ENCODE data around the gene LGALS9. TPM values are rescaled to one million over a fixed set of nuclear protein-coding genes. Genes with fewer than 3 reads are reported as not detected.
A peak's percentile ranks its signal among the peaks of the same experiment; 100 is the strongest.

The LGALS9 gene
- total and polyA plus RNA-seq, 2 donors (not counting 1 experiment from before 2014, with no cell fraction given) = 65.9 to 197 TPM

- TF ChIP-seq CTCF (IDR thresholded peaks at IDR 0.05) (no peak), EZH2 (IDR thresholded peaks at IDR 0.05; ENCODE audit: borderline replicate concordance, insufficient read depth, low read depth, low read length, poor library complexity, severe bottlenecking) (no peak)
- Histone ChIP-seq H2AFZ (ENCODE audit: insufficient read depth, low read depth, low read length, poor library complexity, severe bottlenecking) (no peak overlapping the region), H3K27ac (ENCODE audit: low read length in 2 of 2) (no peak overlapping the region), H3K27me3 (replicated peaks in 1 of 4; ENCODE audit: control extremely low read depth in 1 of 4, control insufficient read depth in 3 of 4, insufficient read depth in 4 of 4, low read length in 3 of 4) (no peaks in the 10 kb centered on the region), H3K4me2 (replicated peaks; ENCODE audit: low read depth, low read length, poor library complexity, severe bottlenecking) (no peak overlapping the region), H3K4me1 (ENCODE audit: control insufficient read depth in 2 of 2, insufficient read depth in 2 of 2, low read length in 2 of 2) (peaks cover 0 to 4% of the 10 kb centered on the region in 2 donors), H3K79me2 (ENCODE audit: control insufficient read depth, insufficient read depth, low read length) (no peaks in the 10 kb centered on the region), H3K9ac (ENCODE audit: low read length) (no peak overlapping the region), H4K20me1 (ENCODE audit: control insufficient read depth, insufficient read depth, low read length, poor library complexity, severe bottlenecking) (peaks cover 5% of the 10 kb centered on the region), H3K9me3 (ENCODE audit: control extremely low read depth in 1 of 3, control insufficient read depth in 2 of 3, insufficient read depth in 1 of 3, low read length in 2 of 3) (no peaks in the 10 kb centered on the region), H3K36me3 (replicated peaks in 1 of 2; ENCODE audit: control extremely low read depth in 1 of 2, control insufficient read depth in 1 of 2, extremely low read depth in 1 of 2, insufficient read depth in 2 of 2, low read length in 1 of 2) (peaks cover 0 to 6% of the 10 kb centered on the region in 2 experiments), H3K4me3 (ENCODE audit: control extremely low read depth in 1 of 5, extremely low read depth in 1 of 5, insufficient read depth in 1 of 5, low read depth in 2 of 5, low read length in 4 of 5) (no peak overlapping the region)
- H3K27ac Mint-ChIP-seq = no peak overlapping the region
- H3K9me3 Mint-ChIP-seq (ENCODE audit: insufficient read depth) = no peaks in the 10 kb centered on the region
- CTCF ChIA-PET = interaction anchor here (0.8 to 14.9 kb wide), 39 partner anchors 9 to 402 kb away, joined by 3 to 395 read pairs (median 8); partner anchors contain the start of genes KSR1, LGALS9 and WSB1
- H3K27me3 Mint-ChIP-seq = no peaks in the 10 kb centered on the region
- intact Hi-C loops (cut with micrococcal nuclease) = no loop called here
- WGBS (ENCODE audit: insufficient coverage) = 98% methylated on average over 7 of the region's 8 CpGs
- ATAC-seq (ENCODE audit: low read depth) = no peak
- H3K4me1 Mint-ChIP-seq = peaks cover 2% of the 10 kb centered on the region
- DNase-seq = no peak
- POLR2A ChIA-PET = interaction anchor here (0.6 to 1.4 kb wide), 2 partner anchors 145 to 188 kb away, joined by 5 to 16 read pairs; partner anchors contain the start of gene KSR1
- no peak overlapping the region for H3K4me3 Mint-ChIP-seq
Measured at GRCh38 chr17:27600471-27600870, 30.5 kb upstream of the LGALS9 start.

GRCh38 chr17:27601069-27601974 lies 29.7 kb upstream of the LGALS9 start:
- no peaks in the 10 kb centered on the region for H3K27me3 ChIP-seq (replicated peaks in 1 of 4; ENCODE audit: control extremely low read depth in 1 of 4, control insufficient read depth in 3 of 4, insufficient read depth in 4 of 4, low read length in 3 of 4)
- intact Hi-C loops (cut with micrococcal nuclease) = loop anchor here (1.0 kb wide), 7 partner anchors 145 to 365 kb away; partner anchors contain the start of gene KSR1
- H2AFZ ChIP-seq (ENCODE audit: insufficient read depth, low read depth, low read length, poor library complexity, severe bottlenecking) = no peak overlapping the region
- Mint-ChIP-seq H3K4me3 (no peak overlapping the region), H3K4me1 (peaks cover 2% of the 10 kb centered on the region), H3K27ac (no peak overlapping the region), H3K27me3 (no peaks in the 10 kb centered on the region), H3K9me3 (ENCODE audit: insufficient read depth) (no peaks in the 10 kb centered on the region)
- peaks cover 0 to 4% of the 10 kb centered on the region in 2 donors for H3K4me1 ChIP-seq (ENCODE audit: control insufficient read depth in 2 of 2, insufficient read depth in 2 of 2, low read length in 2 of 2)
- H3K4me3 ChIP-seq (ENCODE audit: control extremely low read depth in 1 of 5, extremely low read depth in 1 of 5, insufficient read depth in 1 of 5, low read depth in 2 of 5, low read length in 4 of 5) = no peak overlapping the region
- H3K27ac ChIP-seq (ENCODE audit: low read length in 2 of 2) = no peak overlapping the region
- H3K9ac ChIP-seq (ENCODE audit: low read length) = no peak overlapping the region
- peaks cover 0 to 5% of the 10 kb centered on the region in 2 experiments for H3K36me3 ChIP-seq (replicated peaks in 1 of 2; ENCODE audit: control extremely low read depth in 1 of 2, control insufficient read depth in 1 of 2, extremely low read depth in 1 of 2, insufficient read depth in 2 of 2, low read length in 1 of 2)
- 92% methylated on average over 8 of the region's 11 CpGs for WGBS (ENCODE audit: insufficient coverage)
- ChIA-PET POLR2A (no interaction called here), CTCF (interaction anchor here (0.7 to 14.9 kb wide), 30 partner anchors 8 to 408 kb away, joined by 3 to 395 read pairs (median 18); partner anchors contain the start of genes KSR1, LGALS9 and WSB1)
- DNase-seq (peak; percentile 86), ATAC-seq (ENCODE audit: low read depth) (peak; percentile 68)
- peaks cover 5% of the 10 kb centered on the region for H4K20me1 ChIP-seq (ENCODE audit: control insufficient read depth, insufficient read depth, low read length, poor library complexity, severe bottlenecking)
- H3K9me3 ChIP-seq (ENCODE audit: control extremely low read depth in 1 of 3, control insufficient read depth in 2 of 3, insufficient read depth in 1 of 3, low read length in 2 of 3) = no peaks in the 10 kb centered on the region
- H3K79me2 ChIP-seq (ENCODE audit: control insufficient read depth, insufficient read depth, low read length) = no peaks in the 10 kb centered on the region
- TF ChIP-seq CTCF (IDR thresholded peaks at IDR 0.05) (peak; percentile 95), EZH2 (IDR thresholded peaks at IDR 0.05; ENCODE audit: borderline replicate concordance, insufficient read depth, low read depth, low read length, poor library complexity, severe bottlenecking) (no peak)
- H3K4me2 ChIP-seq (replicated peaks; ENCODE audit: low read depth, low read length, poor library complexity, severe bottlenecking) = no peak overlapping the region
